MCF 10A (cell line): ENCODE data around the gene GAK. TPM values are rescaled to one million over a fixed set of nuclear protein-coding genes. Genes with fewer than 3 reads are reported as not detected.

Experiments
- BruUV-seq: library from RNA; stranded (reverse); fragments of 400-500 nt; replicated peaks from 2 replicates; lab custom pipeline; 2021; lab: Mats Ljungman, UMichigan
- CTCF ChIA-PET: fragments of 300-600 bp; sonication (Branson Sonifier 250); formaldehyde crosslinking; extraction: SDS; loops from one replicate; lab custom pipeline; 2021; ENCODE audit warnings: antibody characterized with exemption, inconsistent platforms; lab: Yijun Ruan, JAX
- POLR2A ChIA-PET: fragments of 300-600, 350-650 bp; sonication (Branson Sonifier 250); formaldehyde crosslinking; extraction: SDS; loops from one replicate; lab custom pipeline; 2020; ENCODE audit warnings: antibody characterized with exemption, inconsistent platforms; lab: Yijun Ruan, JAX
- DNase-seq: peaks from one replicate; pipeline ENCODE4 v3.0.0-alpha.2; 2018; ENCODE audit not compliant: unreplicated experiment
- H3K27ac Mint-ChIP-seq: one replicate; pipeline ENCODE4 v1.8.0; 2022; ENCODE audit warnings: mild to moderate bottlenecking, low read depth, mixed read lengths; ENCODE audit not compliant: unreplicated experiment
- H3K27me3 Mint-ChIP-seq: one replicate; pipeline ENCODE4 v1.8.0; 2022; ENCODE audit warnings: mixed read lengths; ENCODE audit not compliant: insufficient read depth, unreplicated experiment
- H3K36me3 Mint-ChIP-seq: one replicate; pipeline ENCODE4 v1.8.0; 2022; ENCODE audit warnings: mild to moderate bottlenecking, moderate library complexity, mixed read lengths; ENCODE audit not compliant: insufficient read depth, unreplicated experiment
- H3K4me1 Mint-ChIP-seq: one replicate; pipeline ENCODE4 v1.8.0; 2022; ENCODE audit warnings: mixed read lengths; ENCODE audit not compliant: insufficient read depth, unreplicated experiment
- H3K4me3 Mint-ChIP-seq: one replicate; pipeline ENCODE4 v1.8.0; 2022; ENCODE audit warnings: mild to moderate bottlenecking, moderate library complexity, mixed read lengths; ENCODE audit not compliant: unreplicated experiment
- H3K9me3 Mint-ChIP-seq: one replicate; pipeline ENCODE4 v1.8.0; 2022; ENCODE audit warnings: mixed read lengths; ENCODE audit not compliant: unreplicated experiment
- CTCF ChIP-seq: fragments of 200-600 bp; IDR thresholded peaks from one replicate; pipeline ENCODE4 v1.8.0; 2022; ENCODE audit warnings: antibody characterized with exemption, mild to moderate bottlenecking; ENCODE audit not compliant: unreplicated experiment
- intact Hi-C: fragments of 100-400 bp; cut with micrococcal nuclease; formaldehyde crosslinking; loops from 2 replicates; pipeline ENCODE4 v1.14.1; 2022
- total RNA-seq: library from RNA; stranded (reverse); gene quantifications from 2 replicates; pipeline ENCODE4 v1.2.3, GENCODE V29; 2022

Gene GAK
- total RNA-seq, 1 experiment from 2014 or later: 72.9 TPM

GRCh38 chr4:815464-816146, 116.5 kb downstream of the GAK start:
- Mint-ChIP-seq H3K27ac (no peak overlapping the region), H3K4me1 (no peaks in the 10 kb centered on the region), H3K9me3 (no peaks in the 10 kb centered on the region), H3K4me3 (no peak overlapping the region), H3K27me3 (peaks cover 34% of the 10 kb centered on the region), H3K36me3 (no peaks in the 10 kb centered on the region)
- intact Hi-C loops: no loop called here
- TF ChIP-seq CTCF: no peak
- no peak for DNase-seq
- ChIA-PET POLR2A (interaction anchor here (0.6 kb wide), 1 partner anchor 280 kb away, joined by 3 read pairs; no protein-coding TSS in a partner anchor), CTCF (interaction anchor here (0.5 to 0.6 kb wide), 5 partner anchors 45 to 826 kb away, joined by 3 to 9 read pairs (median 4); no protein-coding TSS in a partner anchor)
- no TSS peak for BruUV-seq

DNA sequence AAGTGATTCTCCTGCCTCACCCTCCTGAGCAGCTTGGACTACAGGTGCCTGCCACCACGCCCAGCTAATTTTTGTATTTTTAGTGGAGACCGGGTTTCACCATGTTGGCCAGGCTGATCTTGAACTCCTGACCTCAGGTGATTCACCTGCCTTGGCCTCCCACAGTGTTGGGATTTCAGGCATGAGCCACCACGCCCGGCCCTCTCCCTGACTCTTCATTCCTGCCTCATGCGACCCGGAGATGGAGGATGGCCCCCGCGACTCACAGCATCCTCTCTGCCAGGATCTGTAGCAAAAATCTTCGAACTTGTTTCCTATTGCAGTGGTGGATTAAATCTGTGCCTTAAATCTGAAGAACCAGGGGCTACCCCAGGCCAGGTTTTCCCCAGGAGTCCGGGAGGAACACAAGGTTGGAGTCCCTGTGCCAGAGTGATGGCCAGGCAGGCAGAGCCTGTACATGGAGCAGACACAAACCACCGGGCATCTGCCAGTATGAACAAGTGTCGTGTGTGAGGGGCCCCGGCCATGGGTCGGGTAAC, 117.7 kb downstream of the GAK start:
- TF ChIP-seq CTCF: no peak
- CTCF ChIA-PET: interaction anchor here (0.6 to 0.9 kb wide), 2 partner anchors 11 to 118 kb away, joined by 3 to 5 read pairs; partner anchors contain the start of genes GAK and TMEM175
- no peak overlapping the region for H3K4me3 Mint-ChIP-seq

GRCh38 chr4:813900-814299, 118.2 kb downstream of the GAK start:
- no peaks in the 10 kb centered on the region for H3K4me1 Mint-ChIP-seq
- H3K4me3 Mint-ChIP-seq: no peak overlapping the region
- CTCF ChIA-PET: interaction anchor here (0.6 to 0.9 kb wide), 2 partner anchors 11 to 118 kb away, joined by 3 to 5 read pairs; partner anchors contain the start of genes GAK and TMEM175
- DNase-seq: no peak
- no peak overlapping the region for H3K27ac Mint-ChIP-seq
- no peaks in the 10 kb centered on the region for H3K36me3 Mint-ChIP-seq
- BruUV-seq: no TSS peak
- no peak for TF ChIP-seq CTCF
- POLR2A ChIA-PET: no interaction called here
- intact Hi-C loops: no loop called here
- no peaks in the 10 kb centered on the region for H3K9me3 Mint-ChIP-seq
- H3K27me3 Mint-ChIP-seq: peaks cover 34% of the 10 kb centered on the region

More for the DNA sequence above, 117.7 kb downstream of the GAK start:
- no TSS peak for BruUV-seq
- no peak for DNase-seq
- Mint-ChIP-seq H3K27ac (no peak overlapping the region), H3K36me3 (no peaks in the 10 kb centered on the region), H3K27me3 (peaks cover 34% of the 10 kb centered on the region), H3K9me3 (no peaks in the 10 kb centered on the region), H3K4me1 (no peaks in the 10 kb centered on the region)
- intact Hi-C loops: no loop called here
- POLR2A ChIA-PET: no interaction called here

DNA sequence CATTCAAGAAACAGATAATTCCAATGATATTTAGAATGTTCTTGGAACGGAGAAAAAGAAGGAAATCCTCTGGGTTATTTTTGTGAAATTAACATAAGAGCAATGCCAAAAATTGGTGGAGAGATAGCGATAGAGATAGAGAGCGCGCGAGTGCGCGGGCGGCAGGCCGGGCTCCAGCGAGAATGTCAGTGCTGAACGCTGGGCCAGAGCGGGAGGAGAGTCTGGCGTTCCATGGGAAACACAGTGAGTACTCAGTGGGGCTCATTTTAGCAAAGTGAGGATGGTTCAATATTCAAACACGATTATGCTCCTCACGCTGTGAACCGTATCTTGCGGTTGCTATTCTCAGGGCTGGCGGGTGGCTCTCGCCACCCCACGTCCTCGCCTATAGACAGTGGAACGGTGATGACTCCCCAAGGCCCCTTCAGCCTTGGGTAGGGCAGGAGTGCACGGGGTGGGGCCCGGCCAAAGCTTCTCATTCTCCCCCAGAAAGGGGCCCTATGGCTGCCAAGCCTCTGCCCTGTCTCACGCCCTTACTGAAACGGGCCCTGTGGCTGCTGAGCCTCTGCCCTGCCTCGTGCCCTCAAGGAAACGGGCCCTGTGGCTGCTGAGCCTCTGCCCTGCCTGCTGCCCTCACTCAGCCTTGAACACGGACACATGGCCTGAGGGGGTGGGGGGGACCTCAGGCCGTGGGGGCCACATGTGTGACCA, 123.1 kb downstream of the GAK start:
- CTCF ChIA-PET: interaction anchor here (1.3 kb wide), 1 partner anchor 27 kb away, joined by 4 read pairs; no protein-coding TSS in a partner anchor

More for the DNA sequence above, 123.1 kb downstream of the GAK start:
- BruUV-seq: no TSS peak
- no peak for DNase-seq
- Mint-ChIP-seq H3K9me3 (no peaks in the 10 kb centered on the region), H3K27ac (no peak overlapping the region), H3K27me3 (peaks cover 9% of the 10 kb centered on the region), H3K4me3 (no peak overlapping the region), H3K36me3 (no peaks in the 10 kb centered on the region), H3K4me1 (no peaks in the 10 kb centered on the region)
- TF ChIP-seq CTCF: no peak
- POLR2A ChIA-PET: no interaction called here
- intact Hi-C loops: no loop called here
